ENCODE results near the gene HYAL3. TPM values are rescaled to one million over a fixed set of nuclear protein-coding genes. Genes with fewer than 3 reads are reported as not detected.
A peak's percentile ranks its signal among the peaks of the same experiment; 100 is the strongest.

The HYAL3 gene, protein sequence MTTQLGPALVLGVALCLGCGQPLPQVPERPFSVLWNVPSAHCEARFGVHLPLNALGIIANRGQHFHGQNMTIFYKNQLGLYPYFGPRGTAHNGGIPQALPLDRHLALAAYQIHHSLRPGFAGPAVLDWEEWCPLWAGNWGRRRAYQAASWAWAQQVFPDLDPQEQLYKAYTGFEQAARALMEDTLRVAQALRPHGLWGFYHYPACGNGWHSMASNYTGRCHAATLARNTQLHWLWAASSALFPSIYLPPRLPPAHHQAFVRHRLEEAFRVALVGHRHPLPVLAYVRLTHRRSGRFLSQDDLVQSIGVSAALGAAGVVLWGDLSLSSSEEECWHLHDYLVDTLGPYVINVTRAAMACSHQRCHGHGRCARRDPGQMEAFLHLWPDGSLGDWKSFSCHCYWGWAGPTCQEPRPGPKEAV
- total RNA-seq (1 to 10 TPM; 2.1 to 8.3 (median 3.4) TPM), polyA plus RNA-seq (1 to 10 TPM in 2 of 3 donors, under 1 TPM in 1; 0.60 to 4.4 (median 2.8) TPM)

DNA sequence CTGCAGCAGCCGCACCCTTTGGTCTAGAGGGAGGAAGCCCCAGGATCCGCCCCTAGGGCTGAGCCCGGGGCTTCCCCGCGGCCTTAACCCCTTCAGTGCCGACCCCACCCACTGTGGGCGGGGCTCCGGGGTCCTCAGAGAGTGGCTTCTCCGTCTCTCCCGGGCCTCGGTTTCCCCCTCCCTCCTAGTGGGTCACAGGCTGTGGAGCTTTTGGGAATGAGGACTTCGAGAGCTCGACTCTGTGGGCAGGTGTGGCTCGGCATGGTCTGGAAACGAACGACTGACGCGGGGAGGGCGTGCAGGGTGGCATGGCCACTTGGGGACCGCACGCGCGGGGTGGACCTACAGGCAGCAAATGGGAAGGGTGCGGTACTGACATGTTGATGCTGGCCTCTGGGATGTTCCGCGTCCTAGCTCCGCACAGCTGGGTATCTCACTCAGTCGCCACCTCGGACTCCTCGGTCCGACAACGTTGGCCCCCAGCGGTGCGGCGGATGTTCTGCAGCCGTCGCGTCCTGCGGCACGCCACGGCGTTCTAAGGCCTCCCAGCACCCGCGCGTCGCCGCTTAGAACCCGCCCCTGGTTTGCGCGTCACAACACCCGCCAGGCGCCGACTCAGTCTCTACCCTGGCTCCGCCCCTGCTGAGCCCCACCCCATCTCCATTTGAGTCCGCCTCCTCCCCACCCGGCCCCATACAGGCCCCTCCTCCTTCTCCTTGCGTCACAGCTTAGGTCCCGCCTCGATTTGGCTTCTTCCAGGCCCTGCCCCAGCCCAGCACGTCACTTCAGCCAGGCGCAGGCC is at the start of gene HYAL3, which contains the start of gene NAA80:
Gene HYAL3 (minus strand): TSS at position 570 of the 802 bp plus-strand sequence. CDS start 3,803 bp downstream, outside the sequence.
Gene NAA80 (minus strand): TSS at position 570 of the 802 bp plus-strand sequence. CDS start 1,942 bp downstream, outside the sequence.
- no peaks in the 10 kb centered on the region for H3K36me3 ChIP-seq
- peak; percentile 100 for DNase-seq
- TF ChIP-seq, protein P1, sequence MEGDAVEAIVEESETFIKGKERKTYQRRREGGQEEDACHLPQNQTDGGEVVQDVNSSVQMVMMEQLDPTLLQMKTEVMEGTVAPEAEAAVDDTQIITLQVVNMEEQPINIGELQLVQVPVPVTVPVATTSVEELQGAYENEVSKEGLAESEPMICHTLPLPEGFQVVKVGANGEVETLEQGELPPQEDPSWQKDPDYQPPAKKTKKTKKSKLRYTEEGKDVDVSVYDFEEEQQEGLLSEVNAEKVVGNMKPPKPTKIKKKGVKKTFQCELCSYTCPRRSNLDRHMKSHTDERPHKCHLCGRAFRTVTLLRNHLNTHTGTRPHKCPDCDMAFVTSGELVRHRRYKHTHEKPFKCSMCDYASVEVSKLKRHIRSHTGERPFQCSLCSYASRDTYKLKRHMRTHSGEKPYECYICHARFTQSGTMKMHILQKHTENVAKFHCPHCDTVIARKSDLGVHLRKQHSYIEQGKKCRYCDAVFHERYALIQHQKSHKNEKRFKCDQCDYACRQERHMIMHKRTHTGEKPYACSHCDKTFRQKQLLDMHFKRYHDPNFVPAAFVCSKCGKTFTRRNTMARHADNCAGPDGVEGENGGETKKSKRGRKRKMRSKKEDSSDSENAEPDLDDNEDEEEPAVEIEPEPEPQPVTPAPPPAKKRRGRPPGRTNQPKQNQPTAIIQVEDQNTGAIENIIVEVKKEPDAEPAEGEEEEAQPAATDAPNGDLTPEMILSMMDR (IDR thresholded peaks at IDR 0.05): peak; percentile 28 to 58 (median 44)
- TF ChIP-seq POLR2AphosphoS5 (IDR thresholded peaks at IDR 0.05): peak; percentile 96 to 97 (median 97)
- no peak for TF ChIP-seq EP300 (IDR thresholded peaks at IDR 0.05)
- TF ChIP-seq POLR2A (IDR thresholded peaks at IDR 0.05): peak; percentile 83 to 96
- peak within 1 kb of the TSS; percentile 60 to 69 (median 63) for H3K4me3 ChIP-seq
- peaks cover 4 to 45% (median 40%) of the 10 kb centered on the region in 4 donors for H3K4me1 ChIP-seq
- H3K27me3 ChIP-seq: no peaks in the 10 kb centered on the region
- 0 to 1% methylated on average over 61 of the region's 61 CpGs for WGBS, 2 donors
- H3K9me3 ChIP-seq: no peaks in the 10 kb centered on the region
- intact Hi-C loops (cut with DNase I): loop anchor here (2.0 kb wide), 1 partner anchor 22 kb away; no protein-coding TSS in a partner anchor
- peak within 1 kb of the TSS; percentile 88 to 89 (median 88) for H3K27ac ChIP-seq

DNA sequence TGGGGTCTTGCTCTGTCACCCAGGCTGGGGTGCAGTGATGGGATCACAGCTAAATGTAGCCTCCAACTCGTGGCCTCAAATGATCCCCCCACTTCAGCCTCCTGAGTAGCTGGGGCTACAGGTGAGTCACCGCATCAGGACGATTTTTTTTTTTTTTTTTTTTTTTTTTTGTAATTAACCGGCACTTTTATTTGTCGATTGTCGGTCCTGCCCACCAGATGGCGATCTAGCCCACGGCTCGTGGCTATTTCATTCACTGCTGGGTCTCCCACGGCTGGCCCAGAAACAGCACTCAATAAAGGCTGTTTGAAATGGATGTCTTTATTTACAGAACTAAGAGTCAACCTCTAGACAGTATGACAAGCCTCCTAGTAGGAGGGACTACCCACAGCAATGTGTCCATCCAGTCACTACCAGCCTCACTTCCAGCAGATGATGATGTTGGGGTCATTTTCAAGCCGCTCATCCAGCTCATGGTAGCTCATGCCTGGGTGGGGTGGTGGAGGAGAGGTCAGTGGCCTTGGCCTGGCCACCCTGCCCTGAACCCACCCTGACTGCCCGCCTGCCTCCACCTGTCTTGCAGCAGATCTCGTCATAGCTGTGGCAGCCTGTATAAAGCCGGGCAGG is 48.1 kb upstream of the HYAL3 start:
- intact Hi-C loops (cut with DNase I): loop anchor here (1.0 to 5.0 kb wide), 2 partner anchors 195 to 265 kb away; partner anchors contain the start of gene CISH
- Histone ChIP-seq H3K4me3 (no peak overlapping the region), H3K4me1 (peaks cover 0 to 40% (median 36%) of the 10 kb centered on the region in 4 donors), H3K27me3 (no peaks in the 10 kb centered on the region), H3K9me3 (no peaks in the 10 kb centered on the region), H3K36me3 (peaks cover 0 to 14% (median 9%) of the 10 kb centered on the region in 4 donors), H3K27ac (peak overlapping the region in 2 of 4 donors; percentile 39 to 54)
- DNase-seq: peak; percentile 83
- TF ChIP-seq EP300 (IDR thresholded peaks at IDR 0.05): no peak
- TF ChIP-seq, protein P1 (IDR thresholded peaks at IDR 0.05): peak in 2 of 4 experiments; percentile 40 to 56
- TF ChIP-seq POLR2A (IDR thresholded peaks at IDR 0.05): no peak
- no peak for TF ChIP-seq POLR2AphosphoS5 (IDR thresholded peaks at IDR 0.05)
- 26 to 27% methylated on average over 14 of the region's 14 CpGs for WGBS, 2 donors

DNA sequence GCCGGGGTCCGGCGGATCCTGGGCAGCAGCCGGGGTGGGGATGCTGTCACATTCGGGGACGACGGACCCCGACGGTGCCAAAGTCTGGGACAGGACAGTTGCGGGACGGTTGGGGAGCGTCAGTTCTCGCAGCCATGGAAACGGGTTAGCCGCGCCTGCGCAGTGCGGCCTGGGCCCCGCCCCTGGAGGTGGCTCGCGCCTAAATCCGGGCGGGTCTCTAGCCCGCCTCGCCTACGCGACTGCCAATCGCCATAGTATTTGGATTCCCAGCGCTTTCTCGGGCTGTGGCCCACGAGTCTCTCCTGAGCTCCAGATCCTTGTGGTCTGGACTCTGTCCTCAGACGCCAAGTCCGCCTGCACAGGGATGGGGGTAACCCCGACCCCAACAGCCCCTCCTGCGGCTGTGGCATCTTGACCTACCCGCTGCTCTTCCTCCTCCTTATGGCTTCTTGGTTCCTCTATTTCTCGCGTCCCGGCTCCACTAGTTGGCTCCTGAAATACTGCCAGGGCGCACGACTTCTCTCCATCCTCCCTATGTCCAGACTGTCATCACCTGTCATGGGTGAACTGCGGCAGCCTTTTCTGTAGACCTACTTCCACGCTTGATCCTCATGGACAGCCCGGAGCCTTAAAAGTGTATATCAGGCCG is 46.5 kb upstream of the HYAL3 start, which contains the start of gene ZMYND10:
Gene ZMYND10 (minus strand): TSS at position 147 of the 649 bp plus-strand sequence. CDS start 153 bp downstream, outside the sequence.
- intact Hi-C loops (cut with DNase I): loop anchor here (5.0 kb wide), 1 partner anchor 267 kb away; the partner anchor contains the start of gene CISH
- Histone ChIP-seq H3K36me3 (peaks cover 0 to 14% (median 9%) of the 10 kb centered on the region in 4 donors), H3K4me3 (peak within 1 kb of the TSS in 3 of 4 donors; percentile 28 to 43 (median 41)), H3K4me1 (peaks cover 0 to 41% (median 36%) of the 10 kb centered on the region in 4 donors), H3K27ac (peak within 1 kb of the TSS in 1 of 4 donors; percentile 12), H3K9me3 (no peaks in the 10 kb centered on the region), H3K27me3 (no peaks in the 10 kb centered on the region)
- 7 to 11% methylated on average over 45 of the region's 45 CpGs for WGBS, 2 donors
- DNase-seq: peak; percentile 82
- no peak for TF ChIP-seq POLR2AphosphoS5 (IDR thresholded peaks at IDR 0.05)
- TF ChIP-seq POLR2A (IDR thresholded peaks at IDR 0.05): no peak
- TF ChIP-seq EP300 (IDR thresholded peaks at IDR 0.05): no peak
- TF ChIP-seq, protein P1 (IDR thresholded peaks at IDR 0.05): no peak

Measured in sigmoid colon (tissue), 7 donors.